GM12801 (cell line): ENCODE measurements around the gene CADPS.

ENCODE experiments used
- TF ChIP-seq, protein P1 (sequence below): IDR thresholded peaks from one replicate; pipeline ENCODE4 v1.5.1; 2011; ENCODE audit warnings: control low read depth; ENCODE audit not compliant: insufficient read length; ENCODE audit errors: extremely low read depth

CADPS gene

DNA sequence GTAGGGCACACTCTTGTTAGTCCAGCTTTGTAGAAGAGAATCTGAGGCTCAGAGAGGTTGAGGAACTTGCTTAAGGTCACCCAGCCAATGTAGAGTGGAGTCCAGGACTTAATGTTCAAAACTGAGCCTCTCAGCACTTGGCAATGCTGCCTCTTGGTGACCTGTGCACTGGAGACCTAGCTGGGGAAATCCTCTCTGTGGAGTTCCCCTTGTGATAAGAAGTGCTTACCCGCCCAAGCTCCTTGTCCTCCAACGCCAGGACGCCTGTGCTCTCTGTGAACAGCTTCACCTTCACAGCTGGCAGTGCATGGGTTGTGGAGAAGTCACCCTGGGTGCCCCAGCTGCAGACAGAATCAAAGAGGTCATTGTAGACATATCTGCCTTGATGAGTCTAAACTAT is 282.8 kb downstream of the CADPS start:
- TF ChIP-seq, protein P1, sequence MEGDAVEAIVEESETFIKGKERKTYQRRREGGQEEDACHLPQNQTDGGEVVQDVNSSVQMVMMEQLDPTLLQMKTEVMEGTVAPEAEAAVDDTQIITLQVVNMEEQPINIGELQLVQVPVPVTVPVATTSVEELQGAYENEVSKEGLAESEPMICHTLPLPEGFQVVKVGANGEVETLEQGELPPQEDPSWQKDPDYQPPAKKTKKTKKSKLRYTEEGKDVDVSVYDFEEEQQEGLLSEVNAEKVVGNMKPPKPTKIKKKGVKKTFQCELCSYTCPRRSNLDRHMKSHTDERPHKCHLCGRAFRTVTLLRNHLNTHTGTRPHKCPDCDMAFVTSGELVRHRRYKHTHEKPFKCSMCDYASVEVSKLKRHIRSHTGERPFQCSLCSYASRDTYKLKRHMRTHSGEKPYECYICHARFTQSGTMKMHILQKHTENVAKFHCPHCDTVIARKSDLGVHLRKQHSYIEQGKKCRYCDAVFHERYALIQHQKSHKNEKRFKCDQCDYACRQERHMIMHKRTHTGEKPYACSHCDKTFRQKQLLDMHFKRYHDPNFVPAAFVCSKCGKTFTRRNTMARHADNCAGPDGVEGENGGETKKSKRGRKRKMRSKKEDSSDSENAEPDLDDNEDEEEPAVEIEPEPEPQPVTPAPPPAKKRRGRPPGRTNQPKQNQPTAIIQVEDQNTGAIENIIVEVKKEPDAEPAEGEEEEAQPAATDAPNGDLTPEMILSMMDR: no peak

GRCh38 chr3:62589078-62589477 is 286.1 kb downstream of the CADPS start:
- TF ChIP-seq, protein P1: no peak

DNA sequence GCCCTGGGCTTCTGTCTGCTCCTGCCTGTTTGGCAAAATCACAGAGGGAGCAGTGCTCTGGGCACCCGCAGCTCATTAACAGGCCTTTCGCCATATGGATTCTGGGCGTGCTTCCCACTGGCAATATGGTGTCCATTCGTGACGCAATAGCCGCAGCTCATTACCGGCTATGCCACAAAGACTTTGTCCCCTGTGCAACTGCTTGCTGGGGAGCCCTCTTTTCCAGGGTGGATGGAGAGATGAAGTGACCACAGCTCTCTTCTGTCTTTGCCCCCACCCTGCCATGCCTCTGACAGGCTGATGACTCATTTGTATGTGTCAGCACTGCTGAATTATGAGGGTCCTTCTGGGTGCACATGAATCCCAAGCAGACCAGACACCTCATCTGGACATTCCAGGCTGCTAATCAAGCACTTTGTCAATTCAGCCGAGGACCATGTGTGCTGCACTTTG is 287.6 kb downstream of the CADPS start:
- TF ChIP-seq, protein P1: no peak

DNA sequence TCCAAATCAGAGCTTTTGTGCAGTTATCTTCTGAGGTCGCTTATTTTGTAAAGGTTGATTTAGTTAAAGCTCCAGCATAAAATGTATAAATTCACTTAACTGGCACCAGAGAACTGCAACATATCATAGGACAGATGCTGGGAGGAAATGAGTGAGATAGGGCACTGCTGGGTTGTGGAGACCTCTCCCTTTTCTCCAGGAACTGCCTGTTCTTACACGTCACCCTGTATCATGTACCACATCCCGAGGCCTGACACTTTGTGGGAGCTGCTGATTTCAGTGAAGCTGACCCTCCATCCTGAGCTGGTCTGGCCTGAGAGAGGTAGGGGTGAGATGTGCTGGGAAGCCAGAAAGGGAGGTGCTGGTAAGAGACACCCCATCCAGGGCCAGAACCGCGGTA is 288.0 kb downstream of the CADPS start:
- TF ChIP-seq, protein P1: no peak

- TF ChIP-seq, protein P1: no peak
These were observed 288.9 kb downstream of the CADPS start for GRCh38 chr3:62586356-62586755.

- TF ChIP-seq, protein P1: no peak
These were observed 289.4 kb downstream of the CADPS start for GRCh38 chr3:62585861-62586260.

GRCh38 chr3:62584636-62585035 is 290.6 kb downstream of the CADPS start:
- TF ChIP-seq, protein P1: no peak
